SK-N-MC (cell line): ENCODE measurements around the gene DHPS.

ENCODE experiments used
- EZH2 ChIP-seq: fragments of 200-600 bp; sonication (generic); IDR thresholded peaks from one replicate; pipeline ENCODE4 v1.6.1; 2017; ENCODE audit warnings: antibody characterized with exemption
- FOXP2 ChIP-seq: optimal IDR thresholded peaks from 2 replicates; pipeline ENCODE3; 2011; ENCODE audit warnings: mild to moderate bottlenecking, moderate library complexity; ENCODE audit not compliant: insufficient read depth; ENCODE audit errors: extremely low read length, control extremely low read depth
- POLR2AphosphoS5 ChIP-seq: IDR thresholded peaks from 2 replicates; pipeline ENCODE4 v1.6.1; 2012; ENCODE audit warnings: mild to moderate bottlenecking, low read depth, low read length, borderline replicate concordance

GRCh38 chr19:12721656-12722565, 40.2 kb upstream of the DHPS start:
- TF ChIP-seq EZH2 (no peak), POLR2AphosphoS5 (peak; percentile 48; the same call in 1 of the 2 replicates), FOXP2 (no peak)
